Measurements from ENCODE around the gene TNRC18. TPM values are rescaled to one million over a fixed set of nuclear protein-coding genes. Genes with fewer than 3 reads are reported as not detected.
"Not testable (repeated sequence)": the region's sequence is repeated elsewhere in the genome, so short reads cannot be mapped to it uniquely, and the experiment has no call there.

The TNRC18 gene
- total RNA-seq, 2 donors from 2014 or later: 46.3 to 49.2 TPM

GRCh38 chr7:5333121-5334045 is 90.3 kb downstream of the TNRC18 start:
- Mint-ChIP-seq H3K4me1 (peaks cover 12% of the 10 kb centered on the region), H3K27me3 (no peaks in the 10 kb centered on the region), H3K27ac (no peak overlapping the region), H3K4me3 (no peak overlapping the region), H3K36me3 (ENCODE audit: low read depth) (peaks cover 81% of the 10 kb centered on the region), H3K9me3 (peaks cover 3% of the 10 kb centered on the region)
- ATAC-seq (replicated peaks): no peak

- Mint-ChIP-seq H3K27me3 (no peaks in the 10 kb centered on the region), H3K27ac (no peak overlapping the region), H3K9me3 (peaks cover 3% of the 10 kb centered on the region), H3K4me1 (peaks cover 12% of the 10 kb centered on the region), H3K4me3 (no peak overlapping the region), H3K36me3 (ENCODE audit: low read depth) (peaks cover 77% of the 10 kb centered on the region)
- no peak for ATAC-seq (replicated peaks)
Measured at GRCh38 chr7:5332579-5332978, 91.1 kb downstream of the TNRC18 start.

- Mint-ChIP-seq H3K4me3 (no peak overlapping the region), H3K27me3 (no peaks in the 10 kb centered on the region), H3K4me1 (peaks cover 12% of the 10 kb centered on the region), H3K27ac (no peak overlapping the region), H3K36me3 (ENCODE audit: low read depth) (peaks cover 75% of the 10 kb centered on the region), H3K9me3 (no peaks in the 10 kb centered on the region)
- no peak for ATAC-seq (replicated peaks)
Measured at GRCh38 chr7:5330288-5330687, 93.3 kb downstream of the TNRC18 start.

GRCh38 chr7:5324961-5325360 is 98.7 kb downstream of the TNRC18 start:
- ATAC-seq (replicated peaks): no peak
- H3K4me1 Mint-ChIP-seq: no peaks in the 10 kb centered on the region
- H3K36me3 Mint-ChIP-seq (ENCODE audit: low read depth): peaks cover 70% of the 10 kb centered on the region
- H3K9me3 Mint-ChIP-seq: no peaks in the 10 kb centered on the region
- no peak overlapping the region for H3K27ac Mint-ChIP-seq
- no peak overlapping the region for H3K4me3 Mint-ChIP-seq
- no peaks in the 10 kb centered on the region for H3K27me3 Mint-ChIP-seq

GRCh38 chr7:5323800-5324781 is 99.5 kb downstream of the TNRC18 start:
- ATAC-seq (replicated peaks): not testable (repeated sequence)

GRCh38 chr7:5322621-5323410 is 100.8 kb downstream of the TNRC18 start:
- ATAC-seq (replicated peaks): no peak
- Mint-ChIP-seq H3K4me1 (no peaks in the 10 kb centered on the region), H3K4me3 (no peak overlapping the region), H3K27me3 (no peaks in the 10 kb centered on the region), H3K27ac (no peak overlapping the region), H3K36me3 (ENCODE audit: low read depth) (peaks cover 84% of the 10 kb centered on the region), H3K9me3 (peaks cover 5% of the 10 kb centered on the region)

More at GRCh38 chr7:5323800-5324781, 99.5 kb downstream of the TNRC18 start:
- H3K27me3 Mint-ChIP-seq, H3K4me3 Mint-ChIP-seq, H3K27ac Mint-ChIP-seq, H3K4me1 Mint-ChIP-seq, H3K9me3 Mint-ChIP-seq: not testable (repeated sequence)
- H3K36me3 Mint-ChIP-seq (ENCODE audit: low read depth): peaks cover 72% of the 10 kb centered on the region

GRCh38 chr7:5320802-5321396 is 102.7 kb downstream of the TNRC18 start:
- Mint-ChIP-seq H3K27me3 (no peaks in the 10 kb centered on the region), H3K27ac (no peak overlapping the region), H3K9me3 (peaks cover 5% of the 10 kb centered on the region)

GRCh38 chr7:5320391-5320790 is 103.2 kb downstream of the TNRC18 start:
- no peak overlapping the region for H3K4me3 Mint-ChIP-seq
- peaks cover 83% of the 10 kb centered on the region for H3K36me3 Mint-ChIP-seq (ENCODE audit: low read depth)
- no peaks in the 10 kb centered on the region for H3K27me3 Mint-ChIP-seq
- no peaks in the 10 kb centered on the region for H3K4me1 Mint-ChIP-seq
- no peak for ATAC-seq (replicated peaks)
- no peak overlapping the region for H3K27ac Mint-ChIP-seq
- peaks cover 5% of the 10 kb centered on the region for H3K9me3 Mint-ChIP-seq

More at GRCh38 chr7:5320802-5321396, 102.7 kb downstream of the TNRC18 start:
- Mint-ChIP-seq H3K4me3 (no peak overlapping the region), H3K36me3 (ENCODE audit: low read depth) (peaks cover 83% of the 10 kb centered on the region), H3K4me1 (no peaks in the 10 kb centered on the region)
- ATAC-seq (replicated peaks): no peak

- not testable (repeated sequence) for H3K9me3 Mint-ChIP-seq; H3K4me3 Mint-ChIP-seq; H3K4me1 Mint-ChIP-seq; H3K27me3 Mint-ChIP-seq; ATAC-seq (replicated peaks); H3K27ac Mint-ChIP-seq
- H3K36me3 Mint-ChIP-seq (ENCODE audit: low read depth): peaks cover 88% of the 10 kb centered on the region
Measured at GRCh38 chr7:5318613-5319012, 105.0 kb downstream of the TNRC18 start.

- H3K27ac Mint-ChIP-seq: no peak overlapping the region
- H3K4me1 Mint-ChIP-seq: no peaks in the 10 kb centered on the region
- H3K36me3 Mint-ChIP-seq (ENCODE audit: low read depth): peaks cover 80% of the 10 kb centered on the region
- peaks cover 5% of the 10 kb centered on the region for H3K9me3 Mint-ChIP-seq
- no peak for ATAC-seq (replicated peaks)
- no peak overlapping the region for H3K4me3 Mint-ChIP-seq
- H3K27me3 Mint-ChIP-seq: no peaks in the 10 kb centered on the region
Measured at GRCh38 chr7:5315761-5316160, 107.9 kb downstream of the TNRC18 start.

- no peak overlapping the region for H3K27ac Mint-ChIP-seq
- peaks cover 73% of the 10 kb centered on the region for H3K36me3 Mint-ChIP-seq (ENCODE audit: low read depth)
- ATAC-seq (replicated peaks): no peak
Measured at GRCh38 chr7:5314864-5315263, 108.8 kb downstream of the TNRC18 start.

GRCh38 chr7:5313076-5313885 is 110.4 kb downstream of the TNRC18 start:
- not testable (repeated sequence) for H3K4me3 Mint-ChIP-seq, H3K27me3 Mint-ChIP-seq
- peaks cover 61% of the 10 kb centered on the region for H3K36me3 Mint-ChIP-seq (ENCODE audit: low read depth)

More at GRCh38 chr7:5314864-5315263, 108.8 kb downstream of the TNRC18 start:
- no peak overlapping the region for H3K4me3 Mint-ChIP-seq
- H3K9me3 Mint-ChIP-seq: peaks cover 5% of the 10 kb centered on the region
- H3K27me3 Mint-ChIP-seq: no peaks in the 10 kb centered on the region
- no peaks in the 10 kb centered on the region for H3K4me1 Mint-ChIP-seq

More at GRCh38 chr7:5313076-5313885, 110.4 kb downstream of the TNRC18 start:
- H3K9me3 Mint-ChIP-seq; ATAC-seq (replicated peaks); H3K4me1 Mint-ChIP-seq; H3K27ac Mint-ChIP-seq: not testable (repeated sequence)

Measured in activated T-helper 17 cell treated with anti-CD3 and anti-CD28 coated beads, Interleukin-2, amount 50 U/mL, for 72 hours (primary cell).